BJ (cell line): ENCODE data around the gene KLF16. TPM values are rescaled to one million over a fixed set of nuclear protein-coding genes. Genes with fewer than 3 reads are reported as not detected.

Source experiments
- CTCF ChIA-PET: fragments of 350-600 bp; formaldehyde crosslinking; extraction: SDS; loops from one replicate; lab custom pipeline; 2021; ENCODE audit warnings: antibody characterized with exemption, inconsistent platforms; lab: Yijun Ruan, JAX
- POLR2A ChIA-PET: fragments of 300-600 bp; sonication (Branson Sonifier 250); formaldehyde crosslinking; extraction: SDS; loops from one replicate; lab custom pipeline; 2021; ENCODE audit warnings: antibody characterized with exemption; lab: Charles Lee
- DNase-seq: peaks from one replicate; pipeline ENCODE4 v3.0.0-alpha.2; 2011; ENCODE audit warnings: low read depth
- H3K27me3 ChIP-seq: 2 replicates; pipeline ENCODE4 v1.6.0; 2011; ENCODE audit warnings: low read length; ENCODE audit not compliant: control insufficient read depth, insufficient read depth
- H3K36me3 ChIP-seq: 2 replicates; pipeline ENCODE4 v1.5.1; 2011; ENCODE audit warnings: low read length; ENCODE audit not compliant: control insufficient read depth, insufficient read depth
- H3K4me3 ChIP-seq: 2 replicates; pipeline ENCODE4 v1.5.1; 2011; ENCODE audit warnings: low read depth, mild to moderate bottlenecking, control low read depth, low read length
- CTCF ChIP-seq: IDR thresholded peaks from 2 replicates; pipeline ENCODE4 v1.5.1; 2011; ENCODE audit warnings: low read depth, mild to moderate bottlenecking, control low read depth, inconsistent platforms, low read length, moderate library complexity; ENCODE audit not compliant: insufficient read depth
- polyA plus RNA-seq: library from polyadenylated mRNA; depleted of rRNA; stranded (reverse); fragments of >200 nt; gene quantifications from 2 replicates; pipeline ENCODE4 v1.2.3, GENCODE V29; 2011

KLF16 gene
- polyA plus RNA-seq, 1 experiment = 5.7 TPM

- no peak for DNase-seq
- ChIA-PET CTCF (interaction anchor here (1.0 to 2.4 kb wide), 7 partner anchors 10 to 142 kb away, joined by 3 to 18 read pairs (median 4); no protein-coding TSS in a partner anchor), POLR2A (no interaction called here)
- Histone ChIP-seq H3K36me3 (peaks cover 28% of the 10 kb centered on the region), H3K4me3 (no peak overlapping the region), H3K27me3 (no peaks in the 10 kb centered on the region)
- no peak for TF ChIP-seq CTCF
Measured at GRCh38 chr19:1814391-1814790, 49.0 kb downstream of the KLF16 start.

- H3K27me3 ChIP-seq = no peaks in the 10 kb centered on the region
- peaks cover 24% of the 10 kb centered on the region for H3K36me3 ChIP-seq
- CTCF ChIA-PET = interaction anchor here (1.0 to 2.4 kb wide), 5 partner anchors 10 to 33 kb away, joined by 3 to 18 read pairs (median 4); no protein-coding TSS in a partner anchor
- POLR2A ChIA-PET = no interaction called here
- peak overlapping the region; percentile 80 for H3K4me3 ChIP-seq
- DNase-seq = no peak
- TF ChIP-seq CTCF = no peak
Measured at GRCh38 chr19:1813192-1814182, 49.9 kb downstream of the KLF16 start.

GRCh38 chr19:1812426-1813191 lies 50.8 kb downstream of the KLF16 start:
- peak; percentile 75 for DNase-seq
- no peaks in the 10 kb centered on the region for H3K27me3 ChIP-seq
- peaks cover 17% of the 10 kb centered on the region for H3K36me3 ChIP-seq
- peak; percentile 64 for TF ChIP-seq CTCF
- ChIA-PET POLR2A (no interaction called here), CTCF (interaction anchor here (0.6 to 3.5 kb wide), 4 partner anchors 13 to 26 kb away, joined by 3 to 18 read pairs (median 9); no protein-coding TSS in a partner anchor)
- peak overlapping the region; percentile 80 for H3K4me3 ChIP-seq

- POLR2A ChIA-PET = no interaction called here
- no peak for DNase-seq
- Histone ChIP-seq H3K36me3 (peaks cover 15% of the 10 kb centered on the region), H3K4me3 (peak within 1 kb of the TSS; percentile 80), H3K27me3 (no peaks in the 10 kb centered on the region)
- 0 out of 2 replicates have a peak, but pooled peaks have one; percentile 21 for TF ChIP-seq CTCF
- CTCF ChIA-PET = interaction anchor here (0.6 to 3.5 kb wide), 4 partner anchors 14 to 266 kb away, joined by 3 to 14 read pairs (median 6); no protein-coding TSS in a partner anchor
Measured at GRCh38 chr19:1811942-1812425, 51.4 kb downstream of the KLF16 start, which contains the start of gene ATP8B3. Gene ATP8B3 (minus strand): TSS chr19:1812276. CDS start chr19:1811736, 540 bp downstream.
